A549 (cell line): ENCODE results near the gene PRIMPOL.

ENCODE experiments used
- CBX2 ChIP-seq: fragments of 200-600 bp; sonication (generic); IDR thresholded peaks from 2 replicates; pipeline ENCODE4 v1.6.1; 2016; ENCODE audit warnings: low read depth, mild to moderate bottlenecking, borderline replicate concordance
- CBX8 ChIP-seq: fragments of 200-600 bp; sonication (generic); IDR thresholded peaks from 2 replicates; pipeline ENCODE4 v1.6.1; 2016
- CTCF ChIP-seq: fragments of >200 bp; sonication (Bioruptor Twin); formaldehyde crosslinking; IDR thresholded peaks from 3 replicates; pipeline ENCODE4 v1.5.1; 2016
- ELK1 ChIP-seq: fragments of 150-350 bp; IDR thresholded peaks from 2 replicates; pipeline ENCODE4 v1.6.1; 2014; ENCODE audit warnings: low read depth, mild to moderate bottlenecking, low read length
- EP300 ChIP-seq, 2 experiments: fragments of >200 bp; sonication (Bioruptor Twin); formaldehyde crosslinking; IDR thresholded peaks; 2 replicates in 1 of 2; 3 replicates in 1 of 2; pipeline ENCODE4 v1.6.1; 2016 to 2017
- ESRRA ChIP-seq: fragments of 150-350 bp; IDR thresholded peaks from 2 replicates; pipeline ENCODE4 v1.6.1; 2014; ENCODE audit warnings: mild to moderate bottlenecking, low read length, borderline replicate concordance
- POLR2A ChIP-seq: IDR thresholded peaks from 2 replicates; pipeline ENCODE4 v1.6.1; 2012; ENCODE audit warnings: mild to moderate bottlenecking, low read length
- ZNF302 ChIP-seq: fragments of 250-450 bp; sonication (Bioruptor Pico); IDR thresholded peaks from 2 replicates; pipeline ENCODE4 v1.9.0; 2021; ENCODE audit warnings: inconsistent platforms, mild to moderate bottlenecking, moderate library complexity

GRCh38 chr4:184693056-184693455 is 43.5 kb downstream of the PRIMPOL start:
- no peak for TF ChIP-seq ESRRA
- no peak for TF ChIP-seq CTCF
- TF ChIP-seq ZNF302 (CRISPR knock-in tag) = no peak
- no peak for TF ChIP-seq POLR2A
- TF ChIP-seq CBX2 = no peak
- no peak for TF ChIP-seq CBX8
- TF ChIP-seq ELK1 = no peak
- no peak for TF ChIP-seq EP300 (IDR thresholded peaks at IDR 0.05)
